ENCODE data around the gene ACOX1.
"Not testable (repeated sequence)": the region's sequence is repeated elsewhere in the genome, so short reads cannot be mapped to it uniquely, and the experiment has no call there.

Gene ACOX1

DNA sequence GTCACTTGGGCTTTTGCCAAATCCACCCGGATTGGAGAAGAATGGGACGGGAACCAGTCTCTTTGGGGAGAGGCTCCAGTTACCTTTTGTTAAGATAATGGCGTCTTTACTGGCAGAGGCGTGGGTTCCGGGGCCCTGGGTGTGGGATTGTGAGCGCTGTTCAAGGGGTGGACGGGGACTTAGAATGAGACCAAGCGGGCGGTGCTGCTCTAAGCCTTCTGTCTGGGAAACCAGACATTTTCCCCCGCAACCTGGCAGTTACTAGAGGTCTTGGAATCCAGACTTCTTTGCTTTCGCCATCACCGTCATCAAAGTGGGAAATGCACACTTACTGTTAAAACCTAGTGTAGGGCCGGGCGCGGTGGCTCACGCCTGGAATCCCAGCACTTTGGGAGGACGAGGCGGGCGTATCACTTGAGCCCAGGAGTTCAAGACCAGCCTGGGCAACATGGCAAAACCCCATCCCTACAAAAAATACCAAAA, 780 bp upstream of the ACOX1 start:
- H3K4me3 ChIP-seq (ENCODE audit: low read length), result peak overlapping the region; percentile 80

DNA sequence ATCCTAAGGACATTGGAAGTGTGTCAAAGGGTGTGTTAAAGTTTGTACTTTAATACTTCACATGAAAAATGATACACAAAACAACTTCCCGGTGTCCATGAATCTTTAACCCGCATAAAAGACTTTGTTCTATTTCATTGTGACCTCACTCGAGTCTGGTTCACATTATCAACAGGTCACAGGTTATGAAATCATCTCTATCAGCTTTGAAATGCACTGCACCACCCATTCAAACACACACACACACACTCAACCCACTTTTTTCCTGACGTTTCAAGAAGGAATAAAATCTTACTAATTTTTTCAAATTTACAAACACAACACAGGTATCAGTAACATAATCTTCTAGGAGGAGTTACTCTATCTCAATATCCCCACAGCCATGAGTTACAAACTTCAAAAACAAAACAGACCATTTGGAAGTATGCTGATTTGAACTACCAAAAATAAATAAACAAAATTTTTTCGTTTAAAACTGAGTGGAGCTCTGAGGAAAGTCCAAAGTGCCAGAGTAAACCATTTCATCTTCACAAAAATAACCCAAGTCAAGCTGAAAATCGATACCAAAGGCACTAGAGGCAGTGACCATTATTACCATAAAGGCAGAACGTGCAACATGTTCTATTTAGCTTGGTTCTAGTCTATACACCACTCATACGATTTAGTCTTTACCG, 2.7 kb downstream of the ACOX1 start:
- TF ChIP-seq ZNF274 (IDR thresholded peaks at IDR 0.05; ENCODE audit: low read depth, low read length), result no peak
- H3K4me3 ChIP-seq (ENCODE audit: low read length), result no peak overlapping the region

More for the DNA sequence above, 780 bp upstream of the ACOX1 start:
- no peak for TF ChIP-seq ZNF274 (IDR thresholded peaks at IDR 0.05; ENCODE audit: low read depth, low read length)

DNA sequence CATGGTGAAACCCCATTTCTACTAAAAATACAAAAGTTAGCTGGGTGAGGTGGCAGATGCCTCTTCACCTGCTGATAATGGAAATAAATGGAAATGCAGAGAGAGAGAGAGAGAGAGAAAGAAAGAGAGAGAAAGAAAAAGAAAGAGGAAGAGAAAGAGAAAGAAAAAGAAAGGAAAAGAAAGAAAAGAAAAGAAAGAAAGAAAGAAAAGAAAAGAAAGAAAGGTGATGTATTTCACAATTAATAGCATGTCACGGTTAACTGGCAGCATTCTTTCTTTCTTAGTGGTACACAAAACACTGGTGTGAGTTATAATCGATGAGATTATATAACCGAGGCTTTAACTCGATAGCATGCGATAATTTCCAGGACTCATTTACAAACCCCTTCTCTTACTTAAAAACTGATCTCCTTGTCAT, 3.2 kb downstream of the ACOX1 start:
- H3K4me3 ChIP-seq (ENCODE audit: low read length), result no peak overlapping the region
- TF ChIP-seq ZNF274 (IDR thresholded peaks at IDR 0.05; ENCODE audit: low read depth, low read length), result no peak

DNA sequence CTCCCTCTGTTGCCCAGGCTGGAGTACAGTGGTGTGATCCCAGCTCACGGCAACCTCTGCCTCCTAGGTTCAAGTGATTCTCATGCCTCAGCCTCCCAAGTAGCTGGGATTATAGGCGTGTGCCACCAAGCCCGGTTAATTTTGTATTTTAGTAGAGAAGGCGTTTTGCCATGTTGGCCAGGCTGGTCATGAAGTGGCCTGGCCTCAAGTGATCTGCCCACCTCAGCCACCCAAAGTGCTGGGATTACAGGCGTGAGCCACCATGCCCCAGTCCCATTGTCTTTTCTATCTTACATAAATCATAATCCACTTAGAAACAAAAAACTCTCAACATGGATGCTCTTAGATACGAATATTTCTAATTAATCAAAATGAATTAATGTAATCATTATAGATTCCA, 3.8 kb downstream of the ACOX1 start:
- not testable (repeated sequence) for H3K4me3 ChIP-seq (ENCODE audit: low read length)

DNA sequence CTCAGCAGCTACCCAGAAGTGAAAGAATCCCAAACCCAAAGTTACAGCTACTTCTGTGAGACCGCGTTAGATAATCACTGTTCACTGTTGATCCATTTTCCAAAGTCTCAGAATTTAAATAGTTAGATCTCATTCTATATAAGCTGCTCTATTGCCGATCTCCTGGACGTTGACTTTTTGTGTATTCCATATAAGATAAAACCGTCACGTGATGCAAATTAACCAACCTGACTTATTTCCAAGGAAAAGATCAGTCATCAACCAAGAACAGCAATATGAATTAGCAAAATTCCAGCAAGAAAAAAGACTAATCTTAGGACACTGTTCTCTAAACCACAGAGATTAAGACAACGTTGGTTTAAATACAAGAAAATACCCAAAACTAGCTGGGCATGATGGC, 8.3 kb downstream of the ACOX1 start:
- no peak for TF ChIP-seq ZNF274 (IDR thresholded peaks at IDR 0.05; ENCODE audit: low read depth, low read length)
- H3K4me3 ChIP-seq (ENCODE audit: low read length), result no peak overlapping the region

DNA sequence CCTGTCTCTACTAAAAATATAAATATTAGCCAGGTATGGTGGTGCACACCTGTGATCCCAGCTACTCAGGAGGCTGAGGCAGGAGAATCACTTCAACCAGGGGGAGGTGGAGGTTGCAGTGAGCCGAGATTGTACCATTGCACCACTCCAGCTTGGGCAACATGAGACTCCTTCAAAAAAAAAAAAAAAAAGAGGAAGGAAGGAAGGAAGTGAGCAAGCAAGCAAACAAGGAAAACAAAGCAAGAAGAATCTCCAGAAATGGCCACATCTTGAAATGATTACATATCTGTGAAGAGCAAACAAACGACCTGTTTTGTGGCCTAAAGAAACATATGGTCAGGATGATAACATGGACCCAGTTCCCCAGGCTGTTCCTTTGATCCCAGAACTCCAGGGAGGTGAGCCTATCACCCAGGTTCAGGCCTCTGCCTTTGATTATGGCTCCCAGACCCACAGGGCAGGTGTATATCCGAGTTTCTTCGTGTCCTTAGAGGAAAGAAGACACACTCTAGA, 8.9 kb downstream of the ACOX1 start:
- H3K4me3 ChIP-seq (ENCODE audit: low read length), result no peak overlapping the region
- no peak for TF ChIP-seq ZNF274 (IDR thresholded peaks at IDR 0.05; ENCODE audit: low read depth, low read length)

DNA sequence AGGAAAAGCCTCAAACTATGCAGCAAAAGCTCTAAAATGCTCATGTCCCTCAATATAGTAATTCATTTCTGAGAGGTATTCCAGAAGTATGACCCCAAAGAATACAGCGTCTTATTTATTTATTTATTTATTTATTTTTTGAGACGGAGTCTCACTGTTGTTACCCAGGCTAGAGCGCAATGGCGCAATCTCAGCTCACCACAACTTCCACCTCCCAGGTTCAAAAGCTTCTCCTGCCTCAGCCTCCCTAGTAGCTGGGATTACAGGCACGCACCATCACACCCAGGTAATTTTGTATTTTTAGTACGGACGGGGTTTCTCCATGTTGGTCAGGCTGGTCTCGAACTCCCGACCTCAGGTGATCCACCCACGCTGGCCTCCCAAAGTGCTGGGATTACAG, 9.9 kb downstream of the ACOX1 start:
- not testable (repeated sequence) for H3K4me3 ChIP-seq (ENCODE audit: low read length)

DNA sequence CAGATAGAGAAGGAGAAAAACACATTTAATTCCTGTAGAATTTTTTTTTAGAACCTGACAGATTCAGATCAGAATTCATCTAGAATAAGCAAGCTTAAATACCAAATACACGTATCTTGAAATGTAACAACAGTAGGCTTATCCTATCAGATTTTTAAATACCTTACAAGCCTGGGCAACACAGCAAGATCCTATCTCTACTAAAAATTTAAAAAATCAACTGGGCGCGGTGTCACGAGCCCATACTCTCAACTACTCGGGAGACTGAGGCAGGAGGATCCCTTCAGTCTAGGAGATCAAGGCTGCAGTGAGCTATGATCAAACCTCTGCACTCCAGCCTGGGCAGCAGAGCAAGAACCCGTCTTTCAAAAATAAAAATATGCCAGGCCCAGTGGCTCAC, 13.5 kb downstream of the ACOX1 start:
- H3K4me3 ChIP-seq (ENCODE audit: low read length), result no peak overlapping the region
- no peak for TF ChIP-seq ZNF274 (IDR thresholded peaks at IDR 0.05; ENCODE audit: low read depth, low read length)

DNA sequence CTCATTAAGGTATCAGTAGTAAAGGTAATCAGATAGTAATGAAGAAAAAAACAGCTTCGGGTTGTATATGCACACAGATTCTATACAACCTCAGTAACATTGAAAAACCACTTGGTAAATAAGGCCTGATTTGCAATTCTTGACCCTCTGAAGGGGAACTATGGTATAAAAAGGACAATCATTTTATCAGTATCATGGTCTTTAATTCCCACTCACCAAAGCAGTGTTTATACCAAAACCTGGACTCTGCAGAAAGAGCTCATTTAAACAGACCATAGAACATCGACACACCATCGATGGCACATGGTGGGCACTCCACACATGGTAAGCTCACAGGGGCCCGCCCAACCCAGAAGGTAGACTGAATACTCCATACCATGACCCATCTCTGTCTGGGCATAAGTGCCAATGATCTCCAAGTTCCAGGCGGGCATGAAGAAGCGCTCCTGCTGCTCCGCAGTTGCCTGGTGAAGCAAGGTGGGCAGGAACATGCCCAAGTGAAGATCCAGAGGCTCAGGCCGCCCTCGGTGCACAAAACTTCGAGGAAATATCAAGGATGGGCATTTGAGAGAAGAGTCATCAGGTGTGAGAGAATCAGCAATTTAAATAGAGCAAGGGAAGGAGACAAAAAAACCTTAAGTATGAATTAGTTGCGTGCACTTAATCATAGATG, 19.0 kb downstream of the ACOX1 start:
- no peak for TF ChIP-seq ZNF274 (IDR thresholded peaks at IDR 0.05; ENCODE audit: low read depth, low read length)
- no peak overlapping the region for H3K4me3 ChIP-seq (ENCODE audit: low read length)

DNA sequence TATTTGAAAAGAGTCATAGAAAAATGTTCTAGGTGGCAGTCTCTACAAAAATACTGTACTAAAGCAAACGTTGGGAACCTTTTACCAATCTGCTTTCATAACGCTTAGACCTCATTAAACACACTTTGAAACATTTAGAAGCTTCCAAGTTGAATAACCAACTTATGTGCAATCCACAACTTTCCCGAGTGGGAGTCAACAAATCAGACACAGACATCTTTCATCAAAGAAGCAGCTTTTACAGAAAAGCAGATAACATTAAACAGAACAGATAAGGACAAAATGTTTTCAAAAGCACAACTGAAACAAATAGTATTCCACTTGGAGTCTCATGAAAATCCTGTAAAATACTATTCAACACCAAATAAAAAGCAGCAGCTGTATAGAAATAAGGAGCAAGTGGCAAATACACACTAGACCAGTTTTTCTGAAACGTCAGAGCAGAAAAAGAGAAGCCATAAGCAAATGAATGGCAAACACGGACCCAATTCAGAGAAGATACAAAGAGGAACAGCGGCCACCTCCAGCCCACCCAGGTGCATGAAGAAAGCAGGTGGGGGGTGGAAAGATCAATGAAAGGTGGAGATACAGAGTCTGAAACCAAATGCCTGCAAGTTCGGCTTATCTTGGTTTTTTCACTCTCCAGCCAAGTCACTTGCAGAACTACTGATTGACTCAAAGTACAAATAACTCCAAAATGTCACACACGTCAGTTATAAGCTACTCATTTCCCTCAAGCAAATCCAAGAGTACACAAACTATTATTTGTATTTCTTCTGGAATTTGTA, 19.7 kb downstream of the ACOX1 start:
- H3K4me3 ChIP-seq (ENCODE audit: low read length), result no peak overlapping the region
- no peak for TF ChIP-seq ZNF274 (IDR thresholded peaks at IDR 0.05; ENCODE audit: low read depth, low read length)

DNA sequence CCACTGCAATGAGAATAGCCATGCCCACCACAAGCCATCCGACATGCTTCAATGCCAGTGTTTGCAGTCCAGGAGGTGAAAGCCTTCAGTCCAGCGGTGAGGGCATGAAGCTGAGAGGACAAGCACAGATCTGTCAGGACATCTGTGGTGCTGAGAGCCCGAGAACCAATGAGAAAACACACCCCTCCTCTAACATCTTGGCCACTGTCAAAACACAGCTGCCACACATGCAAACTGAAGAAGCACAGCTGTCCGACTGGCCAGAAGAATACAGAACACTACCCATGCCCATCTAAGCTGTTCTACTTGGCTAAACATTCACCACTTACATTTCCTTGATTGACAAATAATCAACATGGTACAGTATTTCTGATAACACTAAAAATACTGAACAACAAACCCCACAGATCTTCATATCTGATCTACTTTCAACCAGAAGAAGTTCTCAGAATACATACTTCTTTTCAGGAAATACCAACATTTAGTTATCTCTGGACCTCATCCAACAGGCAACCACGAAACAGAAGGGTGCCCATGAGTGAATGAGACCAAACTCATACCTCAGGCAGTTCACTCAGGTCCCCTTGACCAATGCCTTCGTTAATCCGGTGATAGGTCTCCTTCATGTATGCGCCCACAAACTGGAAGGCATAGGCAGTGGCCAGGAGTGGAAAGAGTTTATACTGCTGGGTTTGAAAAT, 28.0 kb downstream of the ACOX1 start:
- no peak for TF ChIP-seq ZNF274 (IDR thresholded peaks at IDR 0.05; ENCODE audit: low read depth, low read length)
- no peak overlapping the region for H3K4me3 ChIP-seq (ENCODE audit: low read length)

DNA sequence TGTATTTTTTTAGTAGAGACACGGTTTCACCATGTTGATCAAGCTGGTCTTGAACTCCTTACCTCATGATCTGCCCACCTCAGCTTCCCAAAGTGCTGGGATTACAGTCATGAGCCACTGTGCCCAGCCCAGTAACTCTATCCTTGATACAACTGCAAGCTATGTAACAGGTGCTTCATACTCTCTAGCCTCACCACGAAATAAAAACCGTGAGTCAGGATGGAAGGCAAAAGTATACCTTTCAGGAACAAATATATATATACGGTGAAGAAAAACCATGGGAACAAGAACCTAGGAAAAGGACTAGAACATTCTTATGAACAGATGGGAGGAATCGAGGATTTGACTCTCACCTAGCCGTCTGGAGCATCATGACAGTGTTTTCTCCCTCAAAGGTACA, 28.5 kb downstream of the ACOX1 start:
- H3K4me3 ChIP-seq (ENCODE audit: low read length), result no peak overlapping the region
- no peak for TF ChIP-seq ZNF274 (IDR thresholded peaks at IDR 0.05; ENCODE audit: low read depth, low read length)

DNA sequence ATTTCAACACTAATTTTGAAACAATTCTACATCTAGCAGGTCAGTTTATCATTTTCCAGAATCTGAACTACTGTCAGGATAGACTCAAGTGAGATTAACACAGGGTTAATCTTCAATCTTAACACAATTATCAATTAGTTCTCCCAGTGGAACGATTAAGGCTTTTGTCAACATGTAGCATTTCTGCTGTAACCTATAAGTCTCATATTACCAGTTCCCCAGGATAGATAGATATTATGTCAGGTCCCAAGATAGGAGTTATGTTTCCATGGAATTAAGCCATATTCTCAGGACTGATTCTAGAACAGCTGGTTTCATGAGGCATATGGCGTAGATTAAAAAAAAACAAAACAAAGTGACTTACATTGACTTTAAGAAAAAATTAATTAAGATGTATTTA, 33.8 kb downstream of the ACOX1 start:
- no peak for TF ChIP-seq ZNF274 (IDR thresholded peaks at IDR 0.05; ENCODE audit: low read depth, low read length)
- H3K4me3 ChIP-seq (ENCODE audit: low read length), result no peak overlapping the region

DNA sequence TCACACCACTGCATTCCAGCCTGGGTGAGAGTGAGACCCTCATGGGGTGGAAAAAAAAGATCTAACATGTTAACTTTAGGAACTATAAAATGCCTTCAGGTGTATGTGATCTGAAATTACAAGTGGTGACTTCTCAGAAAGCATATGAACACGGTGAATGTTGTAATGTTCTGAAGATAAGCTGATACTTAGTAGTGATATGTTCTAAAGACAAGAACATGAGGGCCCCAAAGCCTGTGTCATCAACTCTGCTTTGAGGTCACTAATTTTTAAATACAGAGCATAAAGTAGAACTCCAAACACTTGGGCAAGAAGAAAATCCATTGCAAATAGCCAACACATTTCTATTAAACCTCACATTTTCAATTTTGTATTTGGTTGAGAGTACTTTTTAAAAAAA, 35.5 kb downstream of the ACOX1 start:
- TF ChIP-seq ZNF274 (IDR thresholded peaks at IDR 0.05; ENCODE audit: low read depth, low read length), result no peak
- H3K4me3 ChIP-seq (ENCODE audit: low read length), result no peak overlapping the region

Data from GM08714 (cell line).